Raji (cell line): ENCODE results near the gene ZNF700.

Experiments
- POLR2A ChIP-seq: IDR thresholded peaks from 2 replicates; pipeline ENCODE4 v1.6.1; 2011; ENCODE audit warnings: low read depth, low read length, control low read depth; ENCODE audit not compliant: insufficient read depth

ZNF700 gene

GRCh38 chr19:11924886-11925650 lies at the start of gene ZNF700:
Gene ZNF700, plus strand, starts transcription at chr19:11925107. Its CDS starts 104 bp downstream, at chr19:11925211.
- peak; percentile 83 for TF ChIP-seq POLR2A

- no peak for TF ChIP-seq POLR2A
These were observed 44.3 kb upstream of the ZNF700 start for GRCh38 chr19:11880598-11880997.

- TF ChIP-seq POLR2A = no peak
These were observed 43.6 kb upstream of the ZNF700 start for GRCh38 chr19:11881151-11881800.

GRCh38 chr19:11882606-11883005 lies 42.3 kb upstream of the ZNF700 start:
- TF ChIP-seq POLR2A = no peak

- no peak for TF ChIP-seq POLR2A
These were observed 37.7 kb upstream of the ZNF700 start for GRCh38 chr19:11887234-11887610.

DNA sequence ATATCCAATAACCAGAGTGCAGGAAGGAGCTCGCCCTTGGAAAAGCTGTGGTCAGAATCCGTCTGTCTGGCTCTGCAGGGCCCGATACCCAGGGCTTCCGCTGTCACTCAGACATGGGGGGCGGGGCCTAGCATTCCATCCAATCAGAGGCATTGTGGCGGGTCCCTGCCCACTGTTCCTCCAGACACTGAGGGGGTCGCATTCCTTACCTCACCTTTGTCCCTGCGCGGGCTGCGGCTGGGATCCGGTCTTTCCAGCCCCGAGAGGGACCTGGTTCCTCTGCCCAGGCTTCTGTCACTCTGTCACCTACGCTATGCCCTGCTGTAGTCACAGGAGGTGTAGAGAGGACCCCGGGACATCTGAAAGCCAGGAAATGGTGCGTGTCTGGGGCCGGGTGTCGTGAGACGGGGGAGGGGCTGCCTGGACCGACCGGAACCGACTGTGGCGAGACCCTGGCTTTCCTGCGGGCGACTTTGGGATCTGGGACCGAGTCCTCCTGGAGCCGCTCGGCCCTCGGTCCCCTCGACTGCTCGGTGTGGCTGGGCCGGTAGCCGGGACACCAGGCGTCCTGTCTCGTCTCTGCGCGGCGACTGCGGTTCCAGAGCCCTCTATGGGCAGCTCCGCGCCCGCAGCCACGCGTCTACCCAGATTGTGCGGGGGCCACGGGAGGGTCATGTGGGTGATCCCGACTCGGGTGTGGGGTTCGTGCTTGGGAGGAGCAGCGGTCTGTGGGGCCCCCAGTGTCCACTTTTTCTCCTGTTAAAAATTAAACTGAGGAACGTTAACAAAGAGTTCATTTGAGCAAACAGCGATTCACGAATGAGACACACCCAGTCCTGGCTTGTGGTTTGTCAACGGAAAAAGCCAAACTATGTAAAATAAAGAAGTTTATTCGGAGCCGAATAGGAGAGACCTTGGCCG lies 37.0 kb upstream of the ZNF700 start, which contains the start of gene ZNF69:
TSS of gene ZNF69 (plus strand) at position 172 of the 921 bp plus-strand sequence. CDS start at position 314, 142 bp downstream.
- TF ChIP-seq POLR2A = no peak

DNA sequence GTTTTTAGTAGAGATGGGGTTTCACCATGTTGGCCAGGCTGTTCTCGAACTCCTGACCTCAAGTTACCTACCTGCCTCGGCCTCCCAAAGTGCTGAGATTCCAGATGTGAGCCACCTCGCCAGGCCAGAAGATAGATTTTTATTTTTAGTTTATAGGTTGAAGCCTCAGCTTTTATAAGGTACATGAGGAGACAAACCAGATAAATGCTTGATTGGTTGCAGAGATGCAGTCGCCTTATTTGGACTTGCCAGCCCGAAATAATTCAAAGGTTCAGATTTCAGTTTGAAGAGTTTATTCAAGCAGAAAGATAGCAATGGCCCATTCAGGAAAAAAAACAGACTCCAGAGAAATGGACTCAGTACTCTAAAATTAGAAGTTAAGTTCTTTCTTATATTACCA lies 34.3 kb upstream of the ZNF700 start:
- no peak for TF ChIP-seq POLR2A

DNA sequence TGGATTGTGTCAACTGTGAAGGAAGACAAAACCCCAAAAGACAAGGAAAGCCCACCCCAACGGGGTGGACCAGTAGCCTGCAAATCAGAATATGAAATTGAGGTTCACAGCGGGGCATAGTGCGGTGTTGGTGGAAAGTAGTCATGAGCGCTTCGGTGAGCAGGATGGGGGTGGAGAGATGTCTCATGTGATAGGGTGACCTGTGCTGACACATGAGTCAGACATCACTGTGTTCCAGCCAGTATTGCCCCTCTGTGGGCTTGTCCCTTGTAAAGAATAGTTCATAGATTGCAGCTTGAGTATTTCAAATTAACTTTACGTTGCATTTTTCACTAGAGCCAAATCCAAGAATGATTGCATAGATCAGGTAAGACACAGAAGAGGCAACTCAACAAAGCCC lies 30.1 kb upstream of the ZNF700 start:
- TF ChIP-seq POLR2A = no peak

- no peak for TF ChIP-seq POLR2A
These were observed 22.7 kb upstream of the ZNF700 start for GRCh38 chr19:11902228-11902627.

- TF ChIP-seq POLR2A = no peak
These were observed 19.0 kb upstream of the ZNF700 start for GRCh38 chr19:11905928-11906327.

DNA sequence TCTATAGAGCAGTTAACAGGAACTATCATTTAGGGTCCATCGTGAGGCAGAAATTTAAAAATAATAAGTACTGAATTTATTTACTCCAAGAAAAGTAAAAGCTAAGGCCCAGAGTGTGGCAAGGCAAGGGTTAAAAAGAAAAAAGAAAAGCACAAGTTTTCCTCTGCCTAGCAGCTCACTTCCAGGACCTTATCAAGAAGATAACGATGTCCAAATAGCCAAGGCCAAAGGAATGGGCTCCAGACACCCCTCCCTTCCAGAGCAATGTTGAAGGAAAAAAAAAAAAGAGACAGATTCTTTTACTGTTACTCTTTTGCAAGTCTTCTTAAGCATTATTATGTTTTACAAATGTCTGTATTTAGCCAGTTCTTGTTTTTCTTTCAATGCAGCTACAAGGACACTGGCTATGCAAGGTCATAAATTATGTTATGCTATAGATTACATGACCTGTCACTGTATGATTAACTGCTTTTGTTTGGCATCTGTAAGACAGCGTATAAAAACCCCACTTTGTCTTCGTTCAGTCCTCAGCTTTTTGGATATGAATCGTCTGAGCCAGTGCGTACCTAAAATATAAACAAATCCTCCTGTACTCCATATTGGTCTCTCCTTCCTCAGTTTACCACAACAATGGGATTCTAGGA lies 2.9 kb upstream of the ZNF700 start:
- TF ChIP-seq POLR2A = no peak

DNA sequence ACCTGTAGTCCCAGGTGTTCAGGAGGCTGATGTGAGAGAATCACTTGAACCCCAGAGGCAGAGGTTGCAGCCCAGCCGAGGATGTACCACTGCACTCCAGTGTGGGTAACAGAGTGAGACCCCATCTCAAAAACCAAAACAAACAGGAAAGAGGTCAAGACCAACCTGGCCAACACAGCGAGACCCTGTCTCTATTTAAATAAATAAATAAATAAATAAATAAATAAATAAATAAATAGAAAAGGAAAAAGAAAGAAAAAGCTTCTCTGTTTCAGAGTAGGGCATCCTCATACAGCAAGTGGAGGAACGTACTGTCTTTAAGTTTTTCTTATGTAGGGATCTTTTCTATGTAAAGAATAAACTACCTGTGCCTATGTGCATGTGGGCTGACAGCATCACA lies 2.3 kb downstream of the ZNF700 start:
- no peak for TF ChIP-seq POLR2A

GRCh38 chr19:11931051-11931450 lies 6.1 kb downstream of the ZNF700 start:
- no peak for TF ChIP-seq POLR2A

DNA sequence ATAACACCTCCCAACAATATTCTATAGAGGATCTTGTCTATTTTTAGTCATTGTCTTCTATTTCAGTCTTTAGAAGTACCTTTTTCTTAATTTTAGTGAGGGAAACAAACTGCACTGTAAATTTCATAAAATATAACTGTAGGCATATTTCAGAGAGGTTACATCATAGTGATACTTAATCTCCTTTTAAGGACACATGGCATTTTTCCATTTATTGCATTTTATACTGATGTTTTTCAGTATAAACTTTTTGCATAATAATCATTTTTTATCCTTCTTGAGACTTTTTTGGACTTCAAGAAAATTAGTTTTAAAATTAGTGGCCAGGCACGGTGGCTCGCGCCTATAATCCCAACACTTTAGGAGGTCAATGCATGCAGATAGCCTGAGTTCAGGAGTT lies 6.6 kb downstream of the ZNF700 start:
- TF ChIP-seq POLR2A = no peak
